ENCODE results near the gene STXBP3. TPM values are rescaled to one million over a fixed set of nuclear protein-coding genes. Genes with fewer than 3 reads are reported as not detected.
"Not testable (repeated sequence)": the region's sequence is repeated elsewhere in the genome, so short reads cannot be mapped to it uniquely, and the experiment has no call there.

STXBP3 gene
- polyA plus RNA-seq, 6 donors from 2014 or later = 40.5 to 52.0 (median 44.2) TPM

- Mint-ChIP-seq H3K36me3 (peaks cover 0 to 13% of the 10 kb centered on the region in 2 donors), H3K4me1 (peaks cover 27 to 35% (median 32%) of the 10 kb centered on the region in 3 donors), H3K9me3 (no peaks in the 10 kb centered on the region), H3K4me3 (peak overlapping the region; percentile 92 to 99 (median 96)), H3K27ac (peak overlapping the region; percentile 95 to 99 (median 98)), H3K27me3 (no peaks in the 10 kb centered on the region)
- no peak for ATAC-seq (ENCODE audit: low read depth in 2 of 2)
- DNase-seq = peak; percentile 22
Observed at GRCh38 chr1:108747171-108747850, 837 bp downstream of the STXBP3 start.

GRCh38 chr1:108747898-108748297 is 1.4 kb downstream of the STXBP3 start:
- Mint-ChIP-seq H3K27ac (peak overlapping the region; percentile 13 to 97 (median 75)), H3K9me3 (no peaks in the 10 kb centered on the region), H3K4me3 (peak overlapping the region in 7 of 8 donors; percentile 5 to 99 (median 76)), H3K27me3 (no peaks in the 10 kb centered on the region), H3K36me3 (peaks cover 4 to 13% of the 10 kb centered on the region in 2 donors), H3K4me1 (peaks cover 27 to 35% (median 32%) of the 10 kb centered on the region in 3 donors)
- DNase-seq (no peak), ATAC-seq (ENCODE audit: low read depth in 2 of 2) (no peak)

- no peak for DNase-seq
- Mint-ChIP-seq H3K27ac (peak overlapping the region in 3 of 6 donors; percentile 32 to 97 (median 54)), H3K4me3 (peak overlapping the region in 2 of 8 donors; percentile 61 to 71), H3K4me1 (peaks cover 27 to 35% (median 32%) of the 10 kb centered on the region in 3 donors), H3K27me3 (no peaks in the 10 kb centered on the region), H3K36me3 (peaks cover 8 to 13% of the 10 kb centered on the region in 2 donors), H3K9me3 (no peaks in the 10 kb centered on the region)
- ATAC-seq (ENCODE audit: low read depth in 2 of 2) = no peak
Observed at GRCh38 chr1:108749081-108749480, 2.6 kb downstream of the STXBP3 start.

- Mint-ChIP-seq H3K27ac (peak overlapping the region in 5 of 6 donors; percentile 16 to 81 (median 37)), H3K4me1 (peaks cover 27 to 35% (median 32%) of the 10 kb centered on the region in 3 donors), H3K4me3 (peak overlapping the region in 1 of 8 donors; percentile 50), H3K27me3 (no peaks in the 10 kb centered on the region), H3K9me3 (no peaks in the 10 kb centered on the region), H3K36me3 (peaks cover 8 to 13% of the 10 kb centered on the region in 2 donors)
- no peak for ATAC-seq (ENCODE audit: low read depth in 2 of 2)
- no peak for DNase-seq
Observed at GRCh38 chr1:108750476-108751181, 4.2 kb downstream of the STXBP3 start.

- no peak for DNase-seq
- no peak overlapping the region for H3K27ac Mint-ChIP-seq
- no peak overlapping the region for H3K4me3 Mint-ChIP-seq
- peaks cover 15 to 20% (median 18%) of the 10 kb centered on the region in 3 donors for H3K4me1 Mint-ChIP-seq
- H3K27me3 Mint-ChIP-seq = no peaks in the 10 kb centered on the region
- ATAC-seq (ENCODE audit: low read depth in 2 of 2) = no peak
- no peaks in the 10 kb centered on the region for H3K9me3 Mint-ChIP-seq
- H3K36me3 Mint-ChIP-seq = peaks cover 0 to 8% of the 10 kb centered on the region in 2 donors
Observed at GRCh38 chr1:108753363-108753762, 6.9 kb downstream of the STXBP3 start.

- no peak for DNase-seq
- H3K27me3 Mint-ChIP-seq = no peaks in the 10 kb centered on the region
- no peak overlapping the region for H3K4me3 Mint-ChIP-seq
- peaks cover 0 to 12% of the 10 kb centered on the region in 2 donors for H3K36me3 Mint-ChIP-seq
- H3K27ac Mint-ChIP-seq = no peak overlapping the region
- H3K9me3 Mint-ChIP-seq = no peaks in the 10 kb centered on the region
- no peaks in the 10 kb centered on the region for H3K4me1 Mint-ChIP-seq
- no peak for ATAC-seq (ENCODE audit: low read depth in 2 of 2)
Observed at GRCh38 chr1:108758796-108759195, 12.3 kb downstream of the STXBP3 start.

GRCh38 chr1:108767115-108767514 is 20.6 kb downstream of the STXBP3 start:
- Mint-ChIP-seq H3K27me3 (no peaks in the 10 kb centered on the region), H3K4me3 (no peak overlapping the region), H3K36me3 (peaks cover 11 to 20% of the 10 kb centered on the region in 2 donors), H3K4me1 (peaks cover 0 to 10% (median 7%) of the 10 kb centered on the region in 3 donors), H3K9me3 (no peaks in the 10 kb centered on the region), H3K27ac (no peak overlapping the region)
- DNase-seq = no peak
- no peak for ATAC-seq (ENCODE audit: low read depth in 2 of 2)

- H3K4me1 Mint-ChIP-seq = peaks cover 0 to 10% (median 7%) of the 10 kb centered on the region in 3 donors
- DNase-seq (no peak), ATAC-seq (ENCODE audit: low read depth in 2 of 2) (no peak)
- H3K4me3 Mint-ChIP-seq = no peak overlapping the region
- no peaks in the 10 kb centered on the region for H3K27me3 Mint-ChIP-seq
- H3K9me3 Mint-ChIP-seq = no peaks in the 10 kb centered on the region
- peak overlapping the region in 2 of 6 donors; percentile 61 to 81 for H3K27ac Mint-ChIP-seq
- peaks cover 11 to 17% of the 10 kb centered on the region in 2 donors for H3K36me3 Mint-ChIP-seq
Observed at GRCh38 chr1:108767708-108768107, 21.2 kb downstream of the STXBP3 start.

GRCh38 chr1:108777839-108778238 is 31.4 kb downstream of the STXBP3 start:
- Mint-ChIP-seq H3K4me1 (no peaks in the 10 kb centered on the region), H3K36me3 (peaks cover 15 to 24% of the 10 kb centered on the region in 2 donors)

GRCh38 chr1:108779455-108779854 is 33.0 kb downstream of the STXBP3 start:
- no peak for DNase-seq
- Mint-ChIP-seq H3K9me3 (peaks cover 0 to 13% (median 3%) of the 10 kb centered on the region in 7 donors), H3K27me3 (no peaks in the 10 kb centered on the region), H3K36me3 (peaks cover 31 to 34% of the 10 kb centered on the region in 2 donors), H3K4me1 (no peaks in the 10 kb centered on the region), H3K4me3 (no peak overlapping the region), H3K27ac (no peak overlapping the region)
- ATAC-seq (ENCODE audit: low read depth in 2 of 2) = no peak

More at GRCh38 chr1:108777839-108778238, 31.4 kb downstream of the STXBP3 start:
- H3K9me3 Mint-ChIP-seq = no peaks in the 10 kb centered on the region
- no peak overlapping the region for H3K27ac Mint-ChIP-seq
- H3K27me3 Mint-ChIP-seq = no peaks in the 10 kb centered on the region
- H3K4me3 Mint-ChIP-seq = no peak overlapping the region
- ATAC-seq (ENCODE audit: low read depth in 2 of 2) (no peak), DNase-seq (no peak)

GRCh38 chr1:108780937-108781574 is 34.6 kb downstream of the STXBP3 start:
- no peaks in the 10 kb centered on the region for H3K27me3 Mint-ChIP-seq
- ATAC-seq (ENCODE audit: low read depth in 2 of 2) (no peak), DNase-seq (no peak)
- peak overlapping the region in 4 of 6 donors; percentile 15 to 54 (median 32) for H3K27ac Mint-ChIP-seq
- peaks cover 5 to 29% (median 19%) of the 10 kb centered on the region in 7 donors for H3K9me3 Mint-ChIP-seq
- H3K4me3 Mint-ChIP-seq = no peak overlapping the region
- peaks cover 42 to 50% of the 10 kb centered on the region in 2 donors for H3K36me3 Mint-ChIP-seq
- no peaks in the 10 kb centered on the region for H3K4me1 Mint-ChIP-seq

GRCh38 chr1:108781575-108781944 is 35.1 kb downstream of the STXBP3 start:
- H3K27me3 Mint-ChIP-seq; DNase-seq; H3K4me3 Mint-ChIP-seq; ATAC-seq (ENCODE audit: low read depth in 2 of 2); H3K4me1 Mint-ChIP-seq: not testable (repeated sequence)
- peaks cover 46 to 52% of the 10 kb centered on the region in 2 donors for H3K36me3 Mint-ChIP-seq
- peaks cover 6 to 31% (median 19%) of the 10 kb centered on the region in 7 donors for H3K9me3 Mint-ChIP-seq
- H3K27ac Mint-ChIP-seq = peak overlapping the region in 1 of 6 donors; percentile 38

GRCh38 chr1:108785264-108785663 is 38.8 kb downstream of the STXBP3 start:
- H3K4me1 Mint-ChIP-seq = no peaks in the 10 kb centered on the region
- H3K4me3 Mint-ChIP-seq = no peak overlapping the region
- no peaks in the 10 kb centered on the region for H3K27me3 Mint-ChIP-seq
- peaks cover 48 to 64% of the 10 kb centered on the region in 2 donors for H3K36me3 Mint-ChIP-seq
- ATAC-seq (ENCODE audit: low read depth in 2 of 2) (no peak), DNase-seq (no peak)
- no peak overlapping the region for H3K27ac Mint-ChIP-seq
- H3K9me3 Mint-ChIP-seq = peaks cover 6 to 32% (median 19%) of the 10 kb centered on the region in 7 donors

Data from naive B cell (primary cell).